Keratinocyte (primary cell): ENCODE results near the gene NXNL2. TPM values are rescaled to one million over a fixed set of nuclear protein-coding genes. Genes with fewer than 3 reads are reported as not detected.

ENCODE experiments used
- DNase-seq: peaks from one replicate; pipeline ENCODE4 v3.0.0-alpha.2; 2011; ENCODE audit warnings: low read depth, missing footprints, low spot score
- FAIRE-seq: peaks from 2 replicates; lab custom pipeline; 2011; peaks lifted over from hg19 to GRCh38; lab: Jason Lieb, UNC
- H2AFZ ChIP-seq: 2 replicates; pipeline ENCODE4 v1.6.0; 2012; ENCODE audit warnings: low read length, control low read depth, inconsistent platforms; ENCODE audit not compliant: control insufficient read depth
- H3K27ac ChIP-seq: 2 replicates; pipeline ENCODE4 v1.5.1; 2011; ENCODE audit warnings: low read length; ENCODE audit not compliant: control insufficient read depth, insufficient read depth
- H3K27me3 ChIP-seq: 3 replicates; pipeline ENCODE4 v1.6.0; 2011; ENCODE audit warnings: low read length; ENCODE audit not compliant: control insufficient read depth, insufficient read depth; ENCODE audit errors: extremely low read depth
- H3K36me3 ChIP-seq, 2 experiments: 2 replicates in 1 of 2; 3 replicates in 1 of 2; pipeline ENCODE4 v1.5.1; 2011; ENCODE audit warnings: low read length in 2 of 2, mild to moderate bottlenecking in 1 of 2; ENCODE audit not compliant: control insufficient read depth in 2 of 2, insufficient read depth in 2 of 2; ENCODE audit errors: extremely low read depth in 1 of 2
- H3K4me1 ChIP-seq: 3 replicates; pipeline ENCODE4 v1.5.1; 2011; ENCODE audit warnings: low read length; ENCODE audit not compliant: control insufficient read depth, insufficient read depth; ENCODE audit errors: extremely low read depth
- H3K4me2 ChIP-seq: 3 replicates; pipeline ENCODE4 v1.6.0; 2011; ENCODE audit warnings: low read depth, low read length; ENCODE audit not compliant: control insufficient read depth, insufficient read depth; ENCODE audit errors: extremely low read depth
- H3K4me3 ChIP-seq, 3 experiments: fragments of 200-600 bp in 1 of 3; sonication (generic) in 1 of 3; 2 replicates in 2 of 3; 3 replicates in 1 of 3; pipeline ENCODE4 v1.5.1; 2011 to 2016; ENCODE audit warnings: low read length in 3 of 3, mild to moderate bottlenecking in 3 of 3, control low read depth in 2 of 3, inconsistent platforms in 1 of 3, low read depth in 1 of 3, mixed read lengths in 1 of 3, mixed run types in 1 of 3, moderate library complexity in 1 of 3; ENCODE audit not compliant: control insufficient read depth in 2 of 3, insufficient read depth in 2 of 3; ENCODE audit errors: extremely low read depth in 1 of 3
- H3K79me2 ChIP-seq: 2 replicates; pipeline ENCODE4 v1.6.0; 2012; ENCODE audit warnings: low read length; ENCODE audit not compliant: control insufficient read depth, insufficient read depth
- H3K9ac ChIP-seq: 3 replicates; pipeline ENCODE4 v1.6.0; 2011; ENCODE audit warnings: low read length; ENCODE audit not compliant: control insufficient read depth, insufficient read depth; ENCODE audit errors: extremely low read depth
- H3K9me1 ChIP-seq: 3 replicates; pipeline ENCODE4 v1.6.0; 2011; ENCODE audit warnings: low read length; ENCODE audit not compliant: control insufficient read depth, insufficient read depth; ENCODE audit errors: extremely low read depth
- H3K9me3 ChIP-seq: 2 replicates; pipeline ENCODE4 v1.5.1; 2012; ENCODE audit warnings: low read depth, low read length; ENCODE audit not compliant: control insufficient read depth
- H4K20me1 ChIP-seq: 3 replicates; pipeline ENCODE4 v1.6.0; 2011; ENCODE audit warnings: low read length; ENCODE audit not compliant: control insufficient read depth, insufficient read depth; ENCODE audit errors: extremely low read depth
- CTCF ChIP-seq, 3 experiments: IDR thresholded peaks in 1 of 3; conservative IDR thresholded peaks in 1 of 3; optimal IDR thresholded peaks in 1 of 3; 2 replicates in 2 of 3; 3 replicates in 1 of 3; pipeline versions ENCODE3 to v1.5.1; 2011; ENCODE audit warnings: low read length in 3 of 3, mild to moderate bottlenecking in 3 of 3, moderate library complexity in 2 of 3, control low read depth in 1 of 3, inconsistent platforms in 1 of 3; ENCODE audit not compliant: insufficient read depth in 2 of 3; ENCODE audit errors: extremely low read depth in 1 of 3
- EZH2 ChIP-seq: IDR thresholded peaks from one replicate; pipeline ENCODE4 v1.6.1; 2012; ENCODE audit warnings: inconsistent platforms, mild to moderate bottlenecking, low read length, moderate library complexity
- dilution Hi-C: fragments of 300-500 bp; cut with MboI; formaldehyde crosslinking; loops from one replicate; pipeline ENCODE4 v1.7.0; 2020; ENCODE audit warnings: low sequenced_read_pairs; ENCODE audit not compliant: extremely low pct_ligation_motif_present
- polyA plus RNA-seq, 5 experiments: library from polyadenylated mRNA; depleted of rRNA in 3 of 5; stranded (reverse) in 3 of 5; stranded (forward) in 1 of 5; unstranded in 1 of 5; fragments of >200 nt; gene quantifications; 1 replicate in 1 of 5; 2 replicates in 3 of 5; 3 replicates in 1 of 5; pipeline versions ENCODE4 v1.2.1 to v1.2.3, GENCODE V29; 2011 to 2012; ENCODE audit warnings: missing spikeins in 2 of 5, low read depth in 1 of 5, low replicate concordance in 1 of 5

Gene NXNL2
- polyA plus RNA-seq, 1 donor (not counting 4 experiments of a cell fraction or from before 2014, with no cell fraction given) = 0.17 TPM

- dilution Hi-C loops = no loop called here
- H3K4me2 ChIP-seq = no peak overlapping the region
- H3K27ac ChIP-seq = no peak overlapping the region
- H3K79me2 ChIP-seq = no peaks in the 10 kb centered on the region
- H3K4me1 ChIP-seq = peaks cover 9% of the 10 kb centered on the region
- H3K9me1 ChIP-seq = no peaks in the 10 kb centered on the region
- no peak for DNase-seq
- TF ChIP-seq CTCF (optimal IDR thresholded peaks at IDR 0.05 in 1 of 3, IDR thresholded peaks at IDR 0.05 in 1 of 3, conservative IDR thresholded peaks at IDR 0.05 in 1 of 3; ENCODE audit: extremely low read depth in 1 of 3, insufficient read depth in 2 of 3, low read length in 3 of 3) (no peak), EZH2 (no peak)
- H3K27me3 ChIP-seq = peaks cover 5% of the 10 kb centered on the region
- H4K20me1 ChIP-seq = peaks cover 3% of the 10 kb centered on the region
- no peak overlapping the region for H3K9ac ChIP-seq
- no peaks in the 10 kb centered on the region for H3K9me3 ChIP-seq
- no peak overlapping the region for H2AFZ ChIP-seq
- no peak overlapping the region for H3K4me3 ChIP-seq
- no peaks in the 10 kb centered on the region for H3K36me3 ChIP-seq
- FAIRE-seq = no peak
Measured at GRCh38 chr9:88536951-88537760, 2.2 kb downstream of the NXNL2 start.

- TF ChIP-seq EZH2 = no peak
- no peak for TF ChIP-seq CTCF (optimal IDR thresholded peaks at IDR 0.05 in 1 of 3, IDR thresholded peaks at IDR 0.05 in 1 of 3, conservative IDR thresholded peaks at IDR 0.05 in 1 of 3; ENCODE audit: extremely low read depth in 1 of 3, insufficient read depth in 2 of 3, low read length in 3 of 3)
- no peak overlapping the region for H3K9ac ChIP-seq
- no peak for FAIRE-seq
- H3K4me2 ChIP-seq = no peak overlapping the region
- no peak overlapping the region for H2AFZ ChIP-seq
- H3K79me2 ChIP-seq = no peaks in the 10 kb centered on the region
- H3K4me3 ChIP-seq = no peak overlapping the region
- no peak for DNase-seq
- no peaks in the 10 kb centered on the region for H3K9me3 ChIP-seq
- H3K36me3 ChIP-seq = no peaks in the 10 kb centered on the region
- dilution Hi-C loops = no loop called here
- peaks cover 7% of the 10 kb centered on the region for H3K4me1 ChIP-seq
- peaks cover 5% of the 10 kb centered on the region for H3K27me3 ChIP-seq
- no peaks in the 10 kb centered on the region for H3K9me1 ChIP-seq
- H4K20me1 ChIP-seq = peaks cover 3% of the 10 kb centered on the region
- no peak overlapping the region for H3K27ac ChIP-seq
Measured at GRCh38 chr9:88537761-88538091, 2.7 kb downstream of the NXNL2 start.
